ENCODE measurements around the gene GJA1.
"Not testable (repeated sequence)": the region's sequence is repeated elsewhere in the genome, so short reads cannot be mapped to it uniquely, and the experiment has no call there.

Gene GJA1

GRCh38 chr6:121436960-121437850 is 1.8 kb downstream of the GJA1 start:
- peak; percentile 80 for DNase-seq (ENCODE audit: low read depth, low spot score)

DNA sequence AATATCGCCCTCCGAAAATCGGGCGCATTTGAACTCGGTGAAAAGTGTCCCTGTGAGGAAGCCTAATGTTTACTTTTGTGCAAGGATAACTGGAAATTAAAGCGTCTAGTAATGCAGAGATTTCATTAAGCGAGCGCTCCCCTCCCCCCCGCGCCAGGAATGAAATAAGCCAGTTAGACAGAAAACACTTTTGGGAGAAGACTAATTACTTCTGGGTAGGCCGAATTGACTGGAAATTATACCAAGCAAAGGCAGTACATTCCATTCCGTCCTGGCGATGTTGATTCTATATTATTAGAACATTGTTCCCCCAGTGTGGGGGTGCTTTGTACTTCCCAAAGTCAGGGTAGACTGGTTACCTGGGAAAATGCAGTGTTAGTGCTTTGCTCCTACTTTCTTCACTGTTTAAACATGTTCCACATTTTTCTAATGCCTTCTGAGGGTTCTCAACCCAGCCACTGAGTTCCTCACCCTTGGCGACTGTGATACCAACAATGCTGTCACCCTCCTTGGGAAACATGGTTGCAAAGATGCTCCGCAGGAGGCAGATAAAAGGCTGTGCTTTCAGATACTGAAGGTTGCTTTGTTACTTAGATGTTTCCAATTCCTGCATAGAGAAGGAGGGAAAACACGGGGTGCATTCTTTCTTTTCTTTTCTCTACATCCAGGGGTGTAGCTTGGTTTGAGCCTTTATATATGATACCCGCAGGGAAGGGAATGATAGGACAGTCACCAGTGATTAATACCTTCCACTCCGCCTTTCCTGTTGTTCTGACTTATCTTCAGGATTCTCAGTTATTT is 2.6 kb downstream of the GJA1 start:
- DNase-seq (ENCODE audit: low read depth, low spot score), result peak; percentile 72

DNA sequence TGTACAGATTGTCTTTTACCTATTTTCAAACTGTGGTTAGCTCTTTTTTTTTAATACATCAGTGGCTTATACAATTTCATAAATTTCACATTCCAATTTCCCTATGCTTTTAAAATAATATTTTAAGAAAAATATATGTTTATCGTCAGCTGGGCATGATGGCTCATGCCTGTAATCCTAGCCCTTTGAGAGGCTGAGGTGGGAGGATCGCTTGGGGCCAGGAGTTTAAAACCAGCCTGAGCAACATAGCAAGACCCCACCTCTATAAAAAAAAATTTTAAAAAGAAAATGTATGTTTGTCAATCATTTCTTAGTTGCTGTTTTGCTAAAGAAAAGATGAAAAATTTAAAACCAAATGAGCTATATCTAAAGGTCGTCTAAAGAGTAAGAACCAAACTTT is 3.4 kb downstream of the GJA1 start:
- DNase-seq (ENCODE audit: low read depth, low spot score), result no peak

DNA sequence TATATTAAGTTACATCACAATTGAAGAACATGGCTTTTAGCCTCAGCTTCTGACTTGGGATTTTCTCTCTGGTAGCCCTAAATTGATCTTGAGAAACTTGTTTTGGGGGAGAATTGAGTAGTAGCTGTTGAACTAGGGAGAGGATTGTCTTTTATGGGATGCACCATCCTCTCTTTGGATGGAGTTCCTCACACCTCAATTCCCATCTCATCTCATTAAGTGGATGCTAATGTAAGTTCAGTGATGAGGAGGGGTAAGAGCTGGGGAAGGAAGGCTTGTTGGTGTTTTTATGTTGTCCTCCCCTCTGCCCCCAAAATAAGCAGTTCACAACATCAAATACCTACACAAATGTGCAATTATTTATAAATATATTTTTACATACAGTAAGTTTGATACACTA is 4.0 kb downstream of the GJA1 start:
- no peak for DNase-seq (ENCODE audit: low read depth, low spot score)

- DNase-seq (ENCODE audit: low read depth, low spot score), result no peak
Measured at GRCh38 chr6:121439926-121440325, 4.5 kb downstream of the GJA1 start.

- DNase-seq (ENCODE audit: low read depth, low spot score), result no peak
Measured at GRCh38 chr6:121441477-121441876, 6.0 kb downstream of the GJA1 start.

DNA sequence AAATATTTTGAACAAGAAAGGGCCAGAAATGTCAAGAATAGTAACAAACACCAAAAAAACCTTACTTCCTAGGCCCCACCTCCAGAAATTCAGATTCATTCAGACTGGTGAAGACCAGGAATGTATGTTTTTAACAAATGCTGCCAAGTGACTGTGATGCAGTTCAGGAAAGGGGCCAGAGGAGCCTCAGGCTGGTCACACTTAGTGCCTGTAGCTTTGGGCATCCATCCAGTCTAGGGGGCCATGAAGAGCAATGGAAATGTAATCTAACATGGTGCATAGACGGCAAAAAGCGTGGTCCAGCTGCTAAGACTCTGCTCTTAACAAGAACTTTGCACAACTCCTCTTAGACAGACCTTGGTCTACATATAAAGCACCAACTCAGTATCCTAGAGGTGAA is 7.1 kb downstream of the GJA1 start:
- DNase-seq (ENCODE audit: low read depth, low spot score), result peak; percentile 66

- peak; percentile 69 for DNase-seq (ENCODE audit: low read depth, low spot score)
Measured at GRCh38 chr6:121443971-121444541, 8.6 kb downstream of the GJA1 start.

DNA sequence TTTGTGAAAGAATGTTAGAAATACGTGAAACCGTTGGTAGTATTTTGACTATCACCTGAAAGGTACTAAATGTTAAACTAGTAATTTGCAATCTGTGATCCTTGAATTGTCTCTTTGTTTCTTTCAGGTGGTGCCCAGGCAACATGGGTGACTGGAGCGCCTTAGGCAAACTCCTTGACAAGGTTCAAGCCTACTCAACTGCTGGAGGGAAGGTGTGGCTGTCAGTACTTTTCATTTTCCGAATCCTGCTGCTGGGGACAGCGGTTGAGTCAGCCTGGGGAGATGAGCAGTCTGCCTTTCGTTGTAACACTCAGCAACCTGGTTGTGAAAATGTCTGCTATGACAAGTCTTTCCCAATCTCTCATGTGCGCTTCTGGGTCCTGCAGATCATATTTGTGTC is 11.3 kb downstream of the GJA1 start:
- DNase-seq (ENCODE audit: low read depth, low spot score), result not testable (repeated sequence)

GRCh38 chr6:121447746-121448145 is 12.3 kb downstream of the GJA1 start:
- DNase-seq (ENCODE audit: low read depth, low spot score), result not testable (repeated sequence)

DNA sequence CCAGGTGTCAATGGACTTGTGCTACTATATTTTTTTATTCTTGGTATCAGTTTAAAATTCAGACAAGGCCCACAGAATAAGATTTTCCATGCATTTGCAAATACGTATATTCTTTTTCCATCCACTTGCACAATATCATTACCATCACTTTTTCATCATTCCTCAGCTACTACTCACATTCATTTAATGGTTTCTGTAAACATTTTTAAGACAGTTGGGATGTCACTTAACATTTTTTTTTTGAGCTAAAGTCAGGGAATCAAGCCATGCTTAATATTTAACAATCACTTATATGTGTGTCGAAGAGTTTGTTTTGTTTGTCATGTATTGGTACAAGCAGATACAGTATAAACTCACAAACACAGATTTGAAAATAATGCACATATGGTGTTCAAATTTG is 13.1 kb downstream of the GJA1 start:
- DNase-seq (ENCODE audit: low read depth, low spot score), result not testable (repeated sequence)

DNA sequence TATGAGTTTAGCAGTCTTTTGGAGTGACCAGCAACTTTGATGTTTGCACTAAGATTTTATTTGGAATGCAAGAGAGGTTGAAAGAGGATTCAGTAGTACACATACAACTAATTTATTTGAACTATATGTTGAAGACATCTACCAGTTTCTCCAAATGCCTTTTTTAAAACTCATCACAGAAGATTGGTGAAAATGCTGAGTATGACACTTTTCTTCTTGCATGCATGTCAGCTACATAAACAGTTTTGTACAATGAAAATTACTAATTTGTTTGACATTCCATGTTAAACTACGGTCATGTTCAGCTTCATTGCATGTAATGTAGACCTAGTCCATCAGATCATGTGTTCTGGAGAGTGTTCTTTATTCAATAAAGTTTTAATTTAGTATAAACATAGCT is 13.9 kb downstream of the GJA1 start:
- no peak for DNase-seq (ENCODE audit: low read depth, low spot score)

DNA sequence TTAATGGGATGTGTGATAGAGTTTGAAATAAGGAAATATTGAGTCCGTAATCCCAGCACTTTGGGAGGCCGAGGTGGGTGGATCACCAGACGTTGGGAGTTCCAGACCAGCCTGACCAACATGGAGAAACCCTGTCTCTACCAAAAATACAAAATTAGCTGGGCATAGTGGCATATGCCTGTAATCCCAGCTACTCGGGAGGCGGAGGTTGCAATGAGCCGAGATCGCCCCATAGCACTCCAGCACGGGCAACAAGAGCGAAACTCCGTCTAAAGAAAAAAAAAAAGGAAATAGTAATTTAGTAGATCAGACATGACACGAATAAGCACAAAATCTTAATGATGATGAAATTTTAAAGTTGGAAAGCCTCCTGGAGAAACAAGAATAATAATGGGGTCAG is 14.8 kb downstream of the GJA1 start:
- no peak for DNase-seq (ENCODE audit: low read depth, low spot score)

GRCh38 chr6:121451250-121451649 is 15.8 kb downstream of the GJA1 start:
- no peak for DNase-seq (ENCODE audit: low read depth, low spot score)

- DNase-seq (ENCODE audit: low read depth, low spot score), result no peak
Measured at GRCh38 chr6:121453191-121453590, 17.7 kb downstream of the GJA1 start.

DNA sequence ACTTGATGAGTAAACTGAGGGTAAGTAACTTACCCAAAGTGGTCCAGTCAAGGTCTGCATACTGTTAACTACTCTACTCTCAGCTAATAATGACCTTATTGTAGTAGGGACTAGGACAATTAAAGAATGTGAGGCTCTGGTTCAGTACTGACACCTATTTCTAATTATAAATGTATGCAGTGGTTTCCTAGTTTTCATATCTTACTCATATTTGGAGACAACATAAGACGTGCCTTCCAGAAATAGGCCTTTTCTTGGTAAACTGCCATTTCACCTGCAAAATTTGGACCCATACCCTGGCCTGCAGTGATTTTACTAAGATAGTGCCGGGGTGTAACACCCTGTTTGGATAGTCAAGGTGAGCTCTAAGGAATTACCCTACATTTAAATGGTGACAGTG is 24.7 kb downstream of the GJA1 start:
- no peak for DNase-seq (ENCODE audit: low read depth, low spot score)

DNA sequence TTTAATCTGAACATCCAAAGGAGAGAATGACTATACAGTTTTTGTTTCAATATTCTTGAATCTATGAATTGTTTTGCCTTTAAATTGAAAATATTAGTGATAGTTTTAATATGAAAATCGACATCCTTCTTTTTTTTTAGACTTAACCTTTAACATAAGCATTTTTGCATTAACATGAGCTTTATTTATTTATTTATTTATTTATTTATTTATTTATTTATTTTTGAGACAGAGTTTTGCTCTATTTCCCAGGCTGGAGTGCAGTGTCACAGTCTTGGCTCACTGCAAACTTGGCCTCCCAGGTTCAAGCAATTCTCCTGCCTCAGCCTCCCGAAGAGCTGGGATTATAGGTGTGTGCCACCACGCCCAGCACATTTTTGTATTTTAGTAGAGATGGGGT is 27.6 kb downstream of the GJA1 start:
- no peak for DNase-seq (ENCODE audit: low read depth, low spot score)

DNA sequence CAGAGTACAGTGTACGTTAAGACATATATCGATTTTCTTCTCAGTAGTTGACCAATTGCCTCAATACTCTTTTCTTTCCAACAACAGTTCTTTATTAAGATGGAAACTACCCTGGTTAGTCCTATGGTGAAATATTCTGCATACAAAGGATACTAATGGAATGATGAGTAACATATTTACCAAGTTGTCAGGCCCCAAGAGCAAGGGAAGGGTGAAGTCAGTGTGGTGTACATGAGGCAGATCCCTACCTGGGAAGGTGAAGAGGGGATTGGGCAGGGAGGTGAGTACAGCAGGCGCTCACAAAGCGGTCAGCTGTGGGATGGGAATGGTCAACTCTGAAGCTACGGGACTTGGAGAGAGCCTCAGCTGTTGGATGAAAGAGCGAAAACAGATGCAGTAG is 29.7 kb downstream of the GJA1 start:
- DNase-seq (ENCODE audit: low read depth, low spot score), result no peak

- DNase-seq (ENCODE audit: low read depth, low spot score), result no peak
Measured at GRCh38 chr6:121479486-121480098, 44.1 kb downstream of the GJA1 start.

- DNase-seq (ENCODE audit: low read depth, low spot score), result no peak
Measured at GRCh38 chr6:121480099-121480713, 44.8 kb downstream of the GJA1 start.

GRCh38 chr6:121482004-121482693 is 46.7 kb downstream of the GJA1 start:
- DNase-seq (ENCODE audit: low read depth, low spot score), result peak; percentile 70
